Activated CD4-positive, alpha-beta T cell treated with anti-CD3 and anti-CD28 coated beads for 48 hours (primary cell): Measurements from ENCODE around the gene MALSU1.

Source experiments
- DNase-seq: peaks from one replicate; pipeline ENCODE4 v3.0.0-alpha.2; 2020

Gene MALSU1

GRCh38 chr7:23337374-23337773 is 38.2 kb downstream of the MALSU1 start:
- no peak for DNase-seq

GRCh38 chr7:23338439-23338838 is 39.3 kb downstream of the MALSU1 start:
- no peak for DNase-seq

- no peak for DNase-seq
Measured at GRCh38 chr7:23338863-23339262, 39.7 kb downstream of the MALSU1 start.

GRCh38 chr7:23341846-23342598 is 42.9 kb downstream of the MALSU1 start:
- no peak for DNase-seq

DNA sequence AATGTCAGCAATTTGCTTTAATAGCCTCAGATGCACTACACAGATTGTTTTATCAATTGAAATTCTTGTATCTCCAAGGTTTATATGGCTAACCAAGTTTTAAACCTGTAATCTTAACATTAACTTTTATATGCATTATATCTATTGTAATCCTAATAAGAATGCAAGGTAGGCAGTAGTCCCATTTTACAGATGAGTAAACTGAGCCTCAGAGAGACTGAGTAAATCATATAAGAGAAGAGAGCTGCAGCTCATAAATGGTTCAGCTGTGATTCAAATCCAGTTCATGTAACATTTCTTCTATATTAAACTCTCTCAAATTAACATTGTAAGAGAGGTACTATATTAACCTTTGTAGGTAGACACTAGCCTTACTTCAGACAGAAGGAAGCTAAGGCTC is 44.0 kb downstream of the MALSU1 start:
- no peak for DNase-seq

- DNase-seq, result no peak
Measured at GRCh38 chr7:23343806-23344475, 44.8 kb downstream of the MALSU1 start.

- DNase-seq, result no peak
Measured at GRCh38 chr7:23345601-23346000, 46.5 kb downstream of the MALSU1 start.

GRCh38 chr7:23346316-23346715 is 47.2 kb downstream of the MALSU1 start:
- no peak for DNase-seq

DNA sequence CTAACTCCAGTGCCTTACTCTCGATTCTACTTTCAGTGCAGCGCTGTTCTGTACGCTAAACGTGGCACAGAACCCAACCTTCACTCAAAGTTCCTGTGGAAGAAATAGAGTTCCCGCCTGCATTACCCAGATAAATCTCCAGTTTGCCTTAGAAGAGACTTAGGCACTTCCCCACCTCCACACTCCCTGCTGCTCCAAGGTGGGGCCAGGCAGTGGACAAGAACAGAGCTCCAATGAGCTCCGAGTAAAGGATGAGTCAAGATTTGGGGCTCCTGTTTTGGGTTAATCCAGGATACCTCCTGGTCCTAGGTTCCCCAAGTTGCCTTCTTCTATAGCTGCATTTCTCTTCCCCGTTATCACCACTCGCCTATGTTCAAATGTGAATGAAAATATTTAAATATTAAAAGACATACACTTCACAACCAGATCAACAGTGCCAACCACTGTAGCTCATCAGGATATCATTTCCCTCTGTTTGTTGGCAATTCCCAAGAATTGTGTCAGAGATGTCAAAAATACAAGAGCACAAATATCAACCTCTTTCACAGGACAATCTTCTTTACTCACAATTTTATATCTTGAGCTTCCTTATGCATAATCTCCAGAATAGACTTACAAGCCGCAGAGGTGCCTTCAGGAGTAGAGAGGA is 48.0 kb downstream of the MALSU1 start:
- DNase-seq, result no peak

DNA sequence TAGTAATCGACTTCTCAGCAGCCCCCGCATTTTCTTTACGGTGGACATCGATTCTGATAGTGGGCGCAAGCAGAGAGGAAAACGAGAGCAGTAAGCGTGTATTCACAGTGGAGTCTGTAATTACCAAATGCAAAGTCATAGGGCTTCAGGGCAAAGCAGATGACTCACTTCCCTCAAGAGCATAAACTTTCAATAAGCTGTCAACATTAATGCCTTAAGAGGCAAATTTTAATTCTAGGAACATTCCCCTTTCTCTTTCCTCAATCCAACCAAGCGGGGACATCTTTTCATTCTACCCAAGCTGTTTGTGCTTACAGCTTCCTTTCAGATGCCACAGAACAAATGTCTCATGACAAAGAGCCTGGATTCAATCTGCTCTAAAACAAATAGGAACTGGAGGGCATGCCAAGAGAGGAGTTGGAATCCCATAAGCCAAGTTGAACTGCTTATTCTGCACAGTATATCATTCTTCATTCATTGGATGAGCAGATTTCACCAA is 48.6 kb downstream of the MALSU1 start:
- DNase-seq, result no peak

DNA sequence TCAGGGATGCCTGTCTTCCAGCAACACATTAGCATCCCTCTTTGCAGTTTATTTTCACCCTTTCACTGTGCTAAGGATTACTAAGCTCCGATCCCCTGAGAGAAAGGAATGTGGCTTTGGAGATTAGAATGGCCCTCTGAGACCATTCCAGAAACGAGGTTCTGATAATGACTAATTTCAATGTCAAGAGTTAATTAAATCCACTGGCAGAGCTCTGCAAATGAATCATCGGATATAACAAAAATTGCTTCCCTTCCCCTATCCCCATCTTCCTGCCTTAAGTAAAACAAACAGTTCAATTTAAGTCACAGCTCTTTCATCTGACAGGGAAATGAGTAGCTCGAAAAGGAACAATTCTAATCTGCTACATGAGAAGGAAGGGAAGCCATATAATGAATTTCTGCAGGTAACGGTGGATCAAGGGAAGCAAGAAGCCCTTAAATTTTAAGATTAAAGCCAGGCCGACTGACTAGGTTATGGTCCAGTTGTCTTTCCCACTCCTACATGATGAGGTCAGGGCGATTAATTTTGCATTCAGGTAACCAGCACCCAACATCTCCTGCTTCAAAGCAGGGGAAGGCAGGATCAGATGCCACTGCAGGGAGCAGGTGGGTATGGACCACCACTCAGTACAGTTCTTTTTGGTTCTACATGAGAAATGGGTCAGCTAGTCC is 50.5 kb downstream of the MALSU1 start:
- no peak for DNase-seq

DNA sequence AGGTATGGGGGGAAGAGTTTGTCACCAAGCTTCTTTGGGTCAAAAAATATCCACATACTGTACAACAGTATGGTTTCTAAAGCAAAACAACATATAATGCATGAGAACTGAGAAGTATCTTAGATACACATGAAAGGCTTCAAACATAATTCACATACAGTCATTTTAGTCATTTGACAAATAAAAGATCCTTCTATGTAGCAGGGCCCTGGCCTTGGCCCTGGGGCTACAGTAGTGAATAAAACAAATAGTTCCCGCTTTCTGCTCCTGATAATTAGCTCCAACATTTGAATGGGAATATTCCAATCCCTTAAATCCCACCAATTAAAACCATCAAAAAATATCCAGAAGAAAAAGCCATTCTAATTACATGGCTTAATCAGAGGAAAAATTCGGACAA is 51.3 kb downstream of the MALSU1 start:
- no peak for DNase-seq

DNA sequence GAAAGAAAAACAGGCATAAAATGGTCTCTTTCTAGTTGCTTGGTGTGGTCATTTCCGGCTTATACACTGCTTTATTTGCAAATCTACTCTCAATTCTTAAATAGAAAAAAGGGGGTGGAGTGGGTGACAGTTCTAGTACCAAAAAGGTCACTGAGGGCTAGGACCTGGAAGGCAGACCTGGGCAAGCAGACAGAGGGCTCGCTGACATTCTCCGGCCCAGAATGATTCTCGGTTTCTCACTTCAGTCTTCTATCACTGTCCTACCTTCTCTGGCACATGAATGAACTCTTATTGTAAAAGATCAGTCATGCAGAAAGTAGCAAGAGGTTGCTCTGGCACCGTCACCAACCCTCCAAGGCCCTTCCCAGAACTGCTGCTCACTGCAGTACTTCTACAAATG is 54.0 kb downstream of the MALSU1 start:
- no peak for DNase-seq

GRCh38 chr7:23356168-23356567 is 57.0 kb downstream of the MALSU1 start:
- no peak for DNase-seq

- no peak for DNase-seq
Measured at GRCh38 chr7:23356726-23357125, 57.6 kb downstream of the MALSU1 start.

GRCh38 chr7:23357190-23358093 is 58.3 kb downstream of the MALSU1 start:
- no peak for DNase-seq

DNA sequence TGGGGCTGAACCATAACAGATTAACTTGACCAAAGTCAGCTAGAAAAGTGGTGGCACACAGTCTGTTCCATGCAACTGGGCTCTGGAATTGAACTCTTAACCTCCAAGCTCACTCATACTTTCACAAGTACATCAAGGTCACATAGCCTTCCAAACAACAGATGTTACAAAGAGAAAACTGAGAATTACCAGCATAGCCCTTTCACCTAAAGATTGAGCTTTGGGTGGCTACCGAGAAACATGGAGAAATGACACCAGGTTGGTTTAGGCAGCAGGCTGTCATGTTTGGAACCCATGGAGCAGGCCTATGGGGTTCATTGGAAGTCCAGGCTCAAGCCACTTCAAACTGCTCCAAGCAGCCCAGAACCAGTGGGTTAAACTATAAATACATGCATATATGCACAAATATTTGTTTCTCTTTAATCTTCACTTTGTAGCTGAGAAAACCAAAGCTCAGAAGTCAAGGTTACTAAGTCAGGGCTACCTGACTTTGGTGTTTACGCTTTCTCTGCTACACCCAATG is 59.1 kb downstream of the MALSU1 start:
- DNase-seq, result no peak
